HG03378 (cell line): ENCODE data around the gene RYR1.
"Not testable (repeated sequence)": the region's sequence is repeated elsewhere in the genome, so short reads cannot be mapped to it uniquely, and the experiment has no call there.

Experiments
- ATAC-seq: cut with Tn5 transposase; IDR thresholded peaks from one replicate; pipeline ENCODE4 v1.9.1; 2021; ENCODE audit warnings: mild to moderate bottlenecking, moderate library complexity; ENCODE audit not compliant: unreplicated experiment

The RYR1 gene

DNA sequence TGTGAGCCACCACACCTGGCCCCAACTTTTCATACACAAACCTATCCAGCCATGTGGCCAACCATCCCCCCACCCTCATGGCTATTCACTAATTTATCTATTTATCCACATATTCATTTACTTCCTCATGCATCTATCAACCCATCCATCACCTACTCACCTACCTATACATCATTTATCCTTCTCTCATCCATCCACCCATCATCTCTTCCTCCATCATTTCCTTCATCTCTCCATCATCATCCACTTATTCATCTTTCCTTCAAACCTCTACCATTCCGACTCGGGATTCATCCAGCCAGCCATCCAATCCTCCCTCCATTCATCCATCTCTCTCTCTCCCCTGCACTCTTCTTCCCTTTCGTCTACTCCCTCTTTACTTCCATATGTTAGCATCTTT, 54.6 kb downstream of the RYR1 start:
- no peak for ATAC-seq

DNA sequence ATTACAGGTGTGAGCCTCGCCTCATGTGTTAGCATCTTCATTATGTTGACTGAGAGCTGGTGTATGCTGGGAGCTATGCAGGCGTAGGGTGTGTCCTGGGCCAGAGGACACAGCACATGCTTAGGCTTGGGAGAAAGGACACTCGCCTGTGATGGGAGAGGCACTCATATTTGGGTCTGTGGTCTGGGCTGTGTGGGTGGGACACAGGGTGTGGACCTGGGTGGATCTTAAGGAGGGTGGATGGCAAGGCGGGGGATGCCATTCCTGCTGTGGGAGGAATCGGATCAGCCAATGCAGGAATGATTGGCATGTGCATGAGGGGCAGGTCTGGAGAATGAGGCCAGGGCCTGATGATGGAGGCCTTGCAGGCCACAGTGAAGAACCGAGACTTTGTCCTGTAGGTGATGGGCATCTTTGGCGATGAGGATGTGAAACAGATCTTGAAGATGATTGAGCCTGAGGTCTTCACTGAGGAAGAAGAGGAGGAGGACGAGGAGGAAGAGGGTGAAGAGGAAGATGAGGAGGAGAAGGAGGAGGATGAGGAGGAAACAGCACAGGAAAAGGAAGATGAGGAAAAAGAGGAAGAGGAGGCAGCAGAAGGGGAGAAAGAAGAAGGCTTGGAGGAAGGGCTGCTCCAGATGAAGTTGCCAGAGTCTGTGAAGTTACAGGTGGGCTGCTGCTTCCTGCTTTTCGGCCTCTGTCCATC, 55.4 kb downstream of the RYR1 start:
- ATAC-seq = no peak

GRCh38 chr19:38490861-38491260, 57.4 kb downstream of the RYR1 start:
- no peak for ATAC-seq

- ATAC-seq = no peak
Observed at GRCh38 chr19:38492181-38492813, 58.8 kb downstream of the RYR1 start.

- no peak for ATAC-seq
Observed at GRCh38 chr19:38494379-38494778, 60.9 kb downstream of the RYR1 start.

- not testable (repeated sequence) for ATAC-seq
Observed at GRCh38 chr19:38495375-38495774, 61.9 kb downstream of the RYR1 start.

DNA sequence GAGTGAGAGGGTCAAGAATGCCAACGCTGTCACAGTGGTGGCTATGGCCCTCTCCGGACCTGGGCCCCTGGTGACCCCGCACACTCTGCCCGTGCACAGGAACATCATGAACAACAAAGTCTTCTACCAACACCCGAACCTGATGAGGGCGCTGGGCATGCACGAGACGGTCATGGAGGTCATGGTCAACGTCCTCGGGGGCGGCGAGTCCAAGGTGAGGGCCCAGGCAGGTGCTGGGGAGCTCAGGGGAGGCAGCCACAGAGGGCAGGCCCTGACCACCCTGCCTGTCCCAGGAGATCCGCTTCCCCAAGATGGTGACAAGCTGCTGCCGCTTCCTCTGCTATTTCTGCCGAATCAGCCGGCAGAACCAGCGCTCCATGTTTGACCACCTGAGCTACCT, 62.6 kb downstream of the RYR1 start:
- no peak for ATAC-seq

GRCh38 chr19:38496603-38497487, 63.4 kb downstream of the RYR1 start:
- no peak for ATAC-seq

DNA sequence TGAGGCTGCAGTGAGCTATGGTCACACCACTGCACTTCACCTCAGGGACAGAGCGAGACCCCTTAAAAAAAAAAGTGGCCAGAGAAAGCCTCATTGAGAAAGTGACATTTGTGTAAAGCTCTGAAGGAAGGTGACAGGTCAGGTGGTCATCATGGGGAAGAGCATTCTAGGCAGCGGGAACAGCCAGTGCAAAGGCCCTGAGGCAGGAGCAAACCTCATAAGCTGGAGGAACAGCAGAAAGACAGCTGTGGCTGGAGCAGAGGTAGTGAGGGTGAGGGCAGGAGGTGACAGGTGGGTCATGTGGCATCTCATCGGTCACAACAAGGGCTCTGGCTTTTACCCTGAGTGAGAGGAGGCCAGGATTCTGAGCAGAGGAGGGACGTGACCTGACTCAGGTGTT, 64.4 kb downstream of the RYR1 start:
- ATAC-seq = no peak

DNA sequence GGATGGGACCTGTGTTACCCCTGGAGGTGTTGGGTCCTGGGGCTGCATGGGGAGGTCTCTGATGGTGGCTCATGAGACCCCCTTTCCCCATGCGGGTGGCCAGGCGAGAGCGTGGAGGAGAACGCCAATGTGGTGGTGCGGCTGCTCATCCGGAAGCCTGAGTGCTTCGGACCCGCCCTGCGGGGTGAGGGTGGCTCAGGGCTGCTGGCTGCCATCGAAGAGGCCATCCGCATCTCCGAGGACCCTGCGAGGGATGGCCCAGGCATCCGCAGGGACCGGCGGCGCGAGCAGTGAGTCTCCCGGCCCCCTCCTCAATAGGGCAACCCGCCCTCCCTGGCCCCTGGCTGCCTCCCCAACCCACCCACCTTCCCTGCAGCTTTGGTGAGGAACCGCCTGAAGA, 66.0 kb downstream of the RYR1 start:
- no peak for ATAC-seq

GRCh38 chr19:38500450-38500849, 67.0 kb downstream of the RYR1 start:
- ATAC-seq = no peak

- ATAC-seq = no peak
Observed at GRCh38 chr19:38502410-38503076, 69.1 kb downstream of the RYR1 start.

- ATAC-seq = no peak
Observed at GRCh38 chr19:38503077-38503410, 69.6 kb downstream of the RYR1 start.

GRCh38 chr19:38505958-38506357, 72.5 kb downstream of the RYR1 start:
- no peak for ATAC-seq

DNA sequence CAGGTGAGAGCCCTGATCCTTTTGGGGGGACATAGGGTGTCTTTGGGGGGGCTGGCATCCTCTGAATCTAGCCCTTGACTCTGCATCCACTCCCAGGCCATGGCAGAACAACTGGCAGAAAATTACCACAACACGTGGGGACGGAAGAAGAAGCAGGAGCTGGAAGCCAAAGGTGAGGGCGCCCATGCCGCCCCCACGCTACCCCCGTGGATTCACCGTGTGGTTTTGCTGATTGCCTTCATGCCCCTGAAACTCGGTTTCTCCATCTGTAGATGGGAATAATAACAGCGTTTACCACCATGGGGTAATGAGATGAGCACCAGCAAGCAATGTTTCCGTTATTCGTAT, 72.9 kb downstream of the RYR1 start:
- no peak for ATAC-seq

DNA sequence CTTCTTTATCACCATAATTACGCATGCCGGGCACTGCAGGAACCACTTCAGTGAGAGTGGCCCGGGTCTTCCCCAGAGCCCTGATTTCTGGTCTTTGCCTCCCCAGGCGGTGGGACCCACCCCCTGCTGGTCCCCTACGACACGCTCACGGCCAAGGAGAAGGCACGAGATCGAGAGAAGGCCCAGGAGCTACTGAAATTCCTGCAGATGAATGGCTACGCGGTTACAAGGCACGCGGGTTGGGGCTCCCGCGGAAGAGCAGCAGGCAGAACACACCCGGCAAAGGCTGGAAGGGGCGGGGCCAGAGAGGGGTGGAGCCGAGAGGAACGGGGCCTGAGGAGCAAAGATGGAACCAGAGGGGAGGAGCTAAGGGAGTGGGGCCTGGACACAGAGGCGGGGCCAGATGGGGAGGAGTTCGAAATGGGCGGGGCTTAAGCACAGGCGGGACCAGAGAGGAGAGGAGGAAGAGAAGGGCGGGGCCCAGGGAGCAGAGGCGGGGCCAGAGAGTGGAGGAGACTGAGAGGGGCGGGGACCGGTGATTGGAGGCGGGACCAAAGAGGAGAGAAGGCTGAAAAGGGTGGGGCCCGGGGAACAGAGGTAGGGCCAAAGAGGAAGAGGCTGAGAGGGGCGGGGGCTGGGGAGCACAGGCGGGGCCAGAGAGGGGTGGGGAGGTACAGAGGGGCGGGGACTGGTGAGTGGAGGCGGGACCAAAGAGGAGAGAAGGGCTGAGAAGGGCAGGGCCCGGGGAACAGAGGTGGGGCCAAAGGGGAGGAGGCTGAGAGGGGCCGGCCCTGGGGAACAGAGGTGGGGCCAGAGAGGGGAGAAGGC, 73.4 kb downstream of the RYR1 start:
- peak; percentile 49 for ATAC-seq

- ATAC-seq = no peak
Observed at GRCh38 chr19:38507551-38508127, 74.1 kb downstream of the RYR1 start.

GRCh38 chr19:38508507-38508906, 75.0 kb downstream of the RYR1 start:
- ATAC-seq = no peak

GRCh38 chr19:38509027-38509426, 75.5 kb downstream of the RYR1 start:
- no peak for ATAC-seq

- ATAC-seq = no peak
Observed at GRCh38 chr19:38511074-38511708, 77.7 kb downstream of the RYR1 start.
